Ishikawa (cell line): ENCODE measurements around the gene KRTAP4-3.

Experiments
- CEBPB ChIP-seq: IDR thresholded peaks from 2 replicates; pipeline ENCODE4 v1.6.1; 2012
- TF ChIP-seq, protein P1 (sequence below): IDR thresholded peaks from 2 replicates; pipeline ENCODE4 v1.6.1; 2012
- TF ChIP-seq, protein P2 (sequence below): IDR thresholded peaks from 2 replicates; pipeline ENCODE4 v1.6.1; 2012

DNA sequence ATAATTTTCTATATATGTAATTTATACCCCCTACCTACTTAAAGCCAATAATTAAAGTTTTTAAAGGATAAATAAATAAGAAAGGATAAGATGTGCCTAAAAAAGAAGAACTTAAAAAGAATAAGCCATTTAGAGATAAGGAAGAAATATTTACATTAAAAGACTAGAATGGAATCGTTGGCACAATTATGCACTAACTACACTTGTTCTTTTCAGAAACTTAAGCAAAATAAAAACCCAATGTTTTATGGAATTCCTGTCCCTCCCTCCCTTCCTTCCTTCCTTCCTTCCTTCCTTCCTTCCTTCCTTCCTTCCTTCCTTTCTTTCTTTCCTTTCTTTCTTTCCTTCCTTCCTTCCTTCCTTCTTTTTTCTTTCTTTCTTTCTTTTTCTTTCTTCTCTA lies 23.2 kb downstream of the KRTAP4-3 start:
- TF ChIP-seq, protein P1, sequence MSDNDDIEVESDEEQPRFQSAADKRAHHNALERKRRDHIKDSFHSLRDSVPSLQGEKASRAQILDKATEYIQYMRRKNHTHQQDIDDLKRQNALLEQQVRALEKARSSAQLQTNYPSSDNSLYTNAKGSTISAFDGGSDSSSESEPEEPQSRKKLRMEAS: no peak
- no peak for TF ChIP-seq CEBPB
- TF ChIP-seq, protein P2, sequence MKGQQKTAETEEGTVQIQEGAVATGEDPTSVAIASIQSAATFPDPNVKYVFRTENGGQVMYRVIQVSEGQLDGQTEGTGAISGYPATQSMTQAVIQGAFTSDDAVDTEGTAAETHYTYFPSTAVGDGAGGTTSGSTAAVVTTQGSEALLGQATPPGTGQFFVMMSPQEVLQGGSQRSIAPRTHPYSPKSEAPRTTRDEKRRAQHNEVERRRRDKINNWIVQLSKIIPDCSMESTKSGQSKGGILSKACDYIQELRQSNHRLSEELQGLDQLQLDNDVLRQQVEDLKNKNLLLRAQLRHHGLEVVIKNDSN: no peak
